Left ventricle myocardium inferior (tissue), 1 donor: ENCODE measurements around the gene STOM. TPM values are rescaled to one million over a fixed set of nuclear protein-coding genes. Genes with fewer than 3 reads are reported as not detected.
A peak's percentile ranks its signal among the peaks of the same experiment; 100 is the strongest.

Experiments
- DNase-seq: peaks from one replicate; pipeline ENCODE4 v3.0.0-alpha.2; 2020
- H3K27ac ChIP-seq: fragments of 200-600 bp; replicated peaks from 2 replicates; pipeline ENCODE4 v1.8.0; 2021
- H3K27me3 ChIP-seq: fragments of 200-600 bp; 2 replicates; pipeline ENCODE4 v1.8.0; 2021; ENCODE audit warnings: low read depth
- H3K36me3 ChIP-seq: fragments of 200-600 bp; 2 replicates; pipeline ENCODE4 v1.8.0; 2021
- H3K4me1 ChIP-seq: fragments of 200-600 bp; 2 replicates; pipeline ENCODE4 v1.8.0; 2021
- H3K4me3 ChIP-seq: fragments of 200-600 bp; 2 replicates; pipeline ENCODE4 v1.8.0; 2021; ENCODE audit warnings: mild to moderate bottlenecking, moderate library complexity
- H3K9me3 ChIP-seq: fragments of 200-600 bp; replicated peaks from 2 replicates; pipeline ENCODE4 v1.8.0; 2021
- CTCF ChIP-seq: fragments of 200-600 bp; IDR thresholded peaks from 2 replicates; pipeline ENCODE4 v1.8.0; 2021; ENCODE audit warnings: antibody characterized with exemption, mild to moderate bottlenecking, borderline replicate concordance
- intact Hi-C: fragments of 100-400 bp; cut with micrococcal nuclease; formaldehyde crosslinking; loops from one replicate; pipeline ENCODE4 v1.11.0; 2022
- total RNA-seq: library from RNA; stranded (reverse); fragmentation: NEBNext Ultra II Directional; extraction: Animal tissue kit (Norgen Biotek cat#: 25700); gene quantifications from one replicate; pipeline ENCODE4 v1.2.1, GENCODE V29; 2021
- donor health status: DM: no; HTN: yes; CAD: no; lungs with severe emphysema.

Gene STOM
- total RNA-seq, 1 donor from 2014 or later: 165 TPM

- Histone ChIP-seq H3K27me3 (no peaks in the 10 kb centered on the region), H3K27ac (peak overlapping the region; percentile 98), H3K4me1 (peaks cover 98% of the 10 kb centered on the region), H3K4me3 (no peak overlapping the region), H3K9me3 (no peaks in the 10 kb centered on the region), H3K36me3 (peaks cover 8% of the 10 kb centered on the region)
- TF ChIP-seq CTCF: no peak
- no peak for DNase-seq
- intact Hi-C loops: no loop called here
These were observed 72.7 kb downstream of the STOM start for GRCh38 chr9:121297389-121297788.

- peak overlapping the region; percentile 39 for H3K4me3 ChIP-seq
- TF ChIP-seq CTCF: no peak
- H3K9me3 ChIP-seq: no peaks in the 10 kb centered on the region
- peak overlapping the region; percentile 98 for H3K27ac ChIP-seq
- DNase-seq: no peak
- H3K27me3 ChIP-seq: no peaks in the 10 kb centered on the region
- intact Hi-C loops: no loop called here
- H3K36me3 ChIP-seq: no peaks in the 10 kb centered on the region
- peaks cover 96% of the 10 kb centered on the region for H3K4me1 ChIP-seq
These were observed 73.6 kb downstream of the STOM start for GRCh38 chr9:121296213-121297127.

- Histone ChIP-seq H3K36me3 (no peaks in the 10 kb centered on the region), H3K4me1 (peaks cover 94% of the 10 kb centered on the region), H3K27ac (peak overlapping the region; percentile 98), H3K27me3 (no peaks in the 10 kb centered on the region), H3K9me3 (no peaks in the 10 kb centered on the region), H3K4me3 (peak overlapping the region; percentile 39)
- no peak for TF ChIP-seq CTCF
- intact Hi-C loops: no loop called here
- DNase-seq: no peak
These were observed 74.3 kb downstream of the STOM start for GRCh38 chr9:121295662-121296191.

- Histone ChIP-seq H3K4me1 (peaks cover 94% of the 10 kb centered on the region), H3K27ac (peak overlapping the region; percentile 98), H3K27me3 (no peaks in the 10 kb centered on the region), H3K4me3 (peak overlapping the region; percentile 39), H3K36me3 (no peaks in the 10 kb centered on the region), H3K9me3 (no peaks in the 10 kb centered on the region)
- TF ChIP-seq CTCF: no peak
- peak; percentile 68 for DNase-seq
- intact Hi-C loops: no loop called here
These were observed 75.0 kb downstream of the STOM start for GRCh38 chr9:121294866-121295661.

GRCh38 chr9:121294151-121294743, 75.8 kb downstream of the STOM start:
- intact Hi-C loops: no loop called here
- peak overlapping the region; percentile 39 for H3K4me3 ChIP-seq
- peak; percentile 82 for DNase-seq
- no peak for TF ChIP-seq CTCF
- H3K27me3 ChIP-seq: no peaks in the 10 kb centered on the region
- H3K36me3 ChIP-seq: no peaks in the 10 kb centered on the region
- H3K4me1 ChIP-seq: peaks cover 95% of the 10 kb centered on the region
- peak overlapping the region; percentile 98 for H3K27ac ChIP-seq
- no peaks in the 10 kb centered on the region for H3K9me3 ChIP-seq
